GM18858 (cell line): ENCODE results near the gene TTC39B.
"Not testable (repeated sequence)": the region's sequence is repeated elsewhere in the genome, so short reads cannot be mapped to it uniquely, and the experiment has no call there.

Source experiments
- ATAC-seq: cut with Tn5 transposase; IDR thresholded peaks from one replicate; pipeline ENCODE4 v1.9.1; 2021; ENCODE audit not compliant: unreplicated experiment

TTC39B gene

DNA sequence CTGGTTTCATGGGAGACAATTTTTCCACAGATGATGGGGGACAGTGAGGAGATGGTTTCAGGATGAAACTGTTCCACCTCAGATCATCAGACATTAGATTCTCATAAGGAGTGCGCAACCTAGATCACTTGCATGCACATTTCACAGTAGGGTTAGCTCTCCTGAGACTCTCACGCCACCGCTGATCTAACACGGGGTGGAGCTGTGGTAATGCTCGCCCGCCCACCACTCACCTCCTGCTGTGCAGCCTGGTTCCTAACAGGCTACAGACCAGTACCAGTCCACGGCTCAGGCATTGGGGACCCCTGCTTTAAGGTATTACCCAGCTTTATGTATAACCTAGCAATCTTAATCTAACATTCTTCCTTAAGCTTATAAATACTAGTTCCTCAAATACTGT lies 35.6 kb downstream of the TTC39B start:
- ATAC-seq = no peak

DNA sequence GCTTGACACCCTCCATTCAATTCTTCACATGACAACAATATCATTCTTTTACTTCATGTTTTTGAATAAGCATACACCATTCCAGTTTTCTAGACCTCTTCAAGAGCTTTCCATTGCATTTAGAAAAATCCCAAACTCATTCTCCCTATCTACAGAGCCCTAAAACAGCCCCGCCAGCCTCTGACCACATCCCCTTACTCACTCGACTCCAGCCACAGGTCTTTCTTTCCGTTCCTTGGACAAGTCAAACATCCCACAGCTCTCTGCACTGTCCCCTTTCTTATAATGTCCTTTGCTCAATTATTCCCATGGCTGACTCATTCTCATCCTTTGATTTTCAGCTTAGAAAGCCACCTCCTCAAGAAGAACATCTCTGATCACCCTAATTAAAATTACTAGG lies 38.2 kb downstream of the TTC39B start:
- no peak for ATAC-seq

DNA sequence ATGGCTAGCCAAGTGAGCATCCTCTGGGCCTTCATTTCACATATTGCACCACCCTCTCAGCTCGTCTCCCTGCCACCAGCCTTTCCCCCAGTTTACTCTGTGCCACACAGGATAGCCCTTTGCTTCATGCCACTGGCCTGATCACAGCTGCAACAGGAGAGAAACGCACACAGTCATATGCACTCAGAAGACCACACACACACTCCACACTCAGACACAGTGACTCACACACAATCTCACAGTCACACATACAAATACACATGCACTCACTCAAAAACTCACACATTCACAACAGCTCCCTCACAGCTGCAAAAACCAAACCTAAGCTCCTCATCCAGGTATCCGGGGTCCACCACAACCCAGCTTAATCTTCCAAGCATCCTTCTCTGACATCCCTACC lies 38.7 kb downstream of the TTC39B start:
- no peak for ATAC-seq

GRCh38 chr9:15264918-15265317 lies 42.1 kb downstream of the TTC39B start:
- no peak for ATAC-seq

DNA sequence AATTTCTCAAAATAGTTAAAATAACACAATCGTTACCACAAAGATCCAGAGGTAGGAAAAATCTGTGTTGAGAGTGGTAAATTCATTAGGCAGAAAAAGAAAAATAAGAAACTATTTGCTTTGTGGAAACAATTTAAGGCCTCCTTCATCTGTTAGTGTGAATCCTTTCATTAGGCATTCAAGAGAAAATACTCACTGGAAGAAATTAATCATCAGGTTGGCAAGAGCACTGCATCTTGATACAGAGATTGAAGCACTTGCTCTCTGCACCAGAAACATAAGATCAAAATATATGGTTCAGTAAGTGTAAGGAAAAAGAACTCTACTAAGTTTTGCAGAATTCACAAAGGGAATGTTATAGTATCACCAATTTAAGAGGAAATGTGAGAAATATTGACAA lies 44.4 kb downstream of the TTC39B start:
- no peak for ATAC-seq

- no peak for ATAC-seq
These were observed 50.6 kb downstream of the TTC39B start for GRCh38 chr9:15256426-15256825.

DNA sequence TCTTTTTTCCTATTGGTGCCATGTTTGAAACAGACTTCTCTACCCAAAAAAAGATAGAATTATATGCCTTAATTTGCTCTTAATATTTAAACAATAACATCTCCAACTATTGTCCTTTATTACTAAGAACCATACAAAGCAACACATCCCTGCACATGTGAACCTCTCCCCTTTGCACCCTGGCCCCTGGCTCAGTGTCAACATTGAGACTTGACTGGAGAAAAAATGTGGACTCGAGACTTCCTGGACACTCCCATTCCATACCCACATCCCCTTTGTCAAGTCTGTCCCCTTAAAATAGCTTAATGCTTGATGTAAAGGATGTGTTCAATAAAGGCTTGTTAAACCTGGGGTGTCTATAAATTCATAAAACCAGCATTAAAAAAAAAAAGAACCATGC lies 53.2 kb downstream of the TTC39B start:
- no peak for ATAC-seq

- no peak for ATAC-seq
These were observed 53.8 kb downstream of the TTC39B start for GRCh38 chr9:15253197-15253596.

DNA sequence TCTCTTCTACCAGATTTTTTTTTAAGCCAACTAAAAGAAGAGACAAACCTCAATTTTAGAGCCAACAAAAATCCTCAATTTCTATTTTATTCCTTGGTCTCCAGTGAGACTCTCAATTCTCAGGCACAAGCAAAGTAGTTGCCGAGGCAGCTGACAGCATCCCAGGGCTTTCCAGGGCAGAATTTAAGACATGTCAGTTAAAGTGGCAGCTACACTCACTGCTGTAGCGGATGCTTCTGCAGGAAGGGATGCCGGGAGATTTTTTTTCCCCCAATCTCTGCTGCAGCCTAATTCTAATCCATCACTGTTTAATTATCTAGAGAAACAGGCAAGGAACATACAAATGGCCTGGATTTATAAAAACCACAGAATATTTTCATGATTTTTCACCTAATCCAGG lies 57.0 kb downstream of the TTC39B start:
- ATAC-seq = no peak

- no peak for ATAC-seq
These were observed 57.8 kb downstream of the TTC39B start for GRCh38 chr9:15249042-15249818.

DNA sequence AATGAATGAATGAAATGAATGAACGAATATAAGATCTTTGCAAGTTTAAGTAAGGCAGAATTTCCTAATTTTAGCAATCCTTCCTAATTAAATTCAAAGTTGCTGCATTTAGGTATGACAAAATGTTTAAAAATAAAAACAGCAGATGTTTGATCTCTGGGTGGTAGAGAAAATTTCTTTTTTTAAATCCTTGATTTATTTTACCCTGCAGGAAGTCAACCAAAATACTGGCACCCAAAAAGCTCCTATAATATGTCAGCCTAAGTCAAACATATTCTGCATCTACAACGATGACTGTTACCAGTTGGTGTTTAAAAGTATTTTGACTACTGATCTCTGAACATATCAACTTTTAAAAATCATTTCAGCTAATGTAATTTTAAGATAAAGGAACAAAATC lies 58.4 kb downstream of the TTC39B start:
- no peak for ATAC-seq

GRCh38 chr9:15248081-15248480 lies 58.9 kb downstream of the TTC39B start:
- no peak for ATAC-seq

- ATAC-seq = no peak
These were observed 60.3 kb downstream of the TTC39B start for GRCh38 chr9:15246708-15247107.

- ATAC-seq = no peak
These were observed 60.8 kb downstream of the TTC39B start for GRCh38 chr9:15246243-15246642.

- ATAC-seq = no peak
These were observed 63.0 kb downstream of the TTC39B start for GRCh38 chr9:15244001-15244441.

GRCh38 chr9:15243081-15243480 lies 63.9 kb downstream of the TTC39B start:
- ATAC-seq = no peak

GRCh38 chr9:15240927-15241326 lies 66.1 kb downstream of the TTC39B start:
- no peak for ATAC-seq

DNA sequence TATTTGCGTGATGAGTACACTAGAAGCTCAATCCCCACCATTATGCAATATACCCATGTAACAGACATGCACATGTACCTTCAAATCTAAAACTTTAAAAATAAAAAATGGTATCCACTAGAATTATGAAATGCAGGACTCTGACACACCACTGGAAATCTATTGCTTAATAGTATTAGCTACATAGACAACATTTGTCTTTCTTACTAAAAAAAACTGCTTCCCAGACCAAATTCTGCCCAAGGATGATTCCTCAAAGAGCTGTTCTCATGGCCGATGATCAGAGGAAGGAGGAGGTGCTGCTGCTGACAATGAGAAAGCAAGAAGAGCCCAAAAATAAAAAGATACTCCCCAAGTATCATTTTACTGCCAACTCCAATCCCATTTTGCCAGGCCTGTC lies 67.2 kb downstream of the TTC39B start:
- ATAC-seq = no peak

DNA sequence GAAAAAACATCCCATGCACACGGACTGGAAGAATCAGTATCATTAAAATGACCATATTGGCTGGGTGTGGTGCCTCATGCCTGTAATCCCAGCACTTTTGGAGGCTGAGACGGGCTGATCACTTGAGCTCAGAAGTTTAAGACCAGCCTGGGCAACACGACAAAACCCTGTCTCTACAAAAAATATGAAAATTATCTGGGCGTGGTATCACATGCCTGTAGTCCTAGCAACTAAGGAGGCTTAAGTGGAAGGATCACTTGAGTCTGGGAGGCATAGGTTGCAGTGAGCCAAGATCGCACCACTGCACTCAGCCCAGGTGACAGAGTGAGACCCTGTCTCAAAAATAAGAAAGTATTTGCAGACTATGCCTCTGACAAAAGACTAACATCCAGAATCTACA lies 68.4 kb downstream of the TTC39B start:
- no peak for ATAC-seq

DNA sequence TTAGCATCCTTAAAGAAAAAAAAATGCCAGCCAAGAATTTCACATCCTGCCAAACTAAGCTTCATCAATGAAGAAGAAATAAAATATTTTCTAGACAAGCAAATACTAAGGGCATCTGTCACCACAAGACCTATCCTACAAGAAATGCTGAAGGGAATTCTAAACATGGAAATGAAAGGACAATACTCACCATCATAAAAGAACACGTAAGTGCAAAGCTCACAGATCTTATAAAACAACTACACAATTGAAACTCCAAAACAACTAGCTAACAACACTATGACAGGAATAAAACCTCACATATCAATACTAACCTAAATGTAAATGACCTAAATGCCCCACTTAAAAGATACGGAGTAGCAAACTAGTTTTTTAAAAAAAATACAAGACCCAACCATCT lies 71.4 kb downstream of the TTC39B start:
- ATAC-seq = no peak

GRCh38 chr9:15233941-15234490 lies 73.0 kb downstream of the TTC39B start:
- not testable (repeated sequence) for ATAC-seq

DNA sequence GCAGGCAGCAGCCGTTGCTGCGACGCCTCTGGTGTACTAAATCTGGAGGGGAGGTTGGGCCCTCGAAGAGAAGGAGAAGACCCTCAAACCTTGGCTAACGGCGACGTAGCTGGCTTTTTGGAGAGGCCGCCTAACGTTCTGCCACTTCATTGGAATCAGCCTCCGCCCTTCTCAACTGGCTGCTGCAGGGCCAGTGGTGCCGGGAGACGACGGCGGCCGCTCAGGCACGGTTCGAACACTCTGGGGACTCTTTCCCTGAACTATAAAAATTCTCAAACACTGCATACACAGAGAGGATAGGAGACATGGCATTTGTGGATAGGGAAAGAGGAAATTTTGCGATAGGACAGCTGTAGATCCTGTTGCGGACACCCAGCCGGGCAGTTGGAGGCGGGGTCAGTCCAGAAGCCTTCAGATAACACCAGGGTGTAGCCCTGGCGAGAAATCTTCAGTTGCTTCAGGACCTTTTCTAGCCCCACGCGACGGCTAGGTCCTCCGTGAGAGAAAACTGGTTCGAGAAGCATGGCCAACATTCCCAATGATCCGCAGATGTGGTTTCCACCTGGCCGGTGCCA lies 74.2 kb downstream of the TTC39B start:
- not testable (repeated sequence) for ATAC-seq
